A673 (cell line): Measurements from ENCODE around the gene NEDD4L. TPM values are rescaled to one million over a fixed set of nuclear protein-coding genes. Genes with fewer than 3 reads are reported as not detected.

Source experiments
- BruUV-seq: library from RNA; stranded (reverse); fragments of 400-500 nt; replicated peaks from 2 replicates; lab custom pipeline; 2021; lab: Mats Ljungman, UMichigan
- CTCF ChIA-PET: fragments of 300-600 bp; sonication (Branson Sonifier 250); formaldehyde crosslinking; loops from one replicate; lab custom pipeline; 2022; ENCODE audit warnings: antibody characterized with exemption; lab: Charles Lee
- POLR2A ChIA-PET: fragments of 300-600 bp; sonication (Branson Sonifier 250); formaldehyde crosslinking; loops from one replicate; lab custom pipeline; 2022; ENCODE audit warnings: antibody characterized with exemption; ENCODE audit not compliant: low non-redundant PET; lab: Charles Lee
- DNase-seq: peaks from one replicate; pipeline ENCODE4 v3.0.0-alpha.2; 2015; ENCODE audit warnings: low spot score
- H3K27ac ChIP-seq: fragments of 200-600 bp; sonication (generic); 2 replicates; pipeline ENCODE4 v1.5.1; 2016; ENCODE audit warnings: mixed run types, low read depth, mild to moderate bottlenecking, mixed read lengths, antibody characterized with exemption, low read length; ENCODE audit not compliant: poor library complexity, severe bottlenecking
- H3K27me3 ChIP-seq: fragments of 200-600 bp; sonication (generic); replicated peaks from 2 replicates; pipeline ENCODE4 v1.6.1; 2017; ENCODE audit warnings: mixed run types, low read depth, mild to moderate bottlenecking, mixed read lengths, antibody characterized with exemption, low read length; ENCODE audit not compliant: insufficient read depth, poor library complexity
- H3K36me3 ChIP-seq: fragments of 200-600 bp; sonication (generic); 2 replicates; pipeline ENCODE4 v1.6.1; 2016; ENCODE audit warnings: mixed run types, mild to moderate bottlenecking, mixed read lengths, antibody characterized with exemption, low read length; ENCODE audit not compliant: insufficient read depth, poor library complexity, severe bottlenecking
- H3K4me1 ChIP-seq: fragments of 200-600 bp; sonication (generic); 2 replicates; pipeline ENCODE4 v1.6.1; 2017; ENCODE audit warnings: mixed run types, mild to moderate bottlenecking, mixed read lengths, antibody characterized with exemption, low read length; ENCODE audit not compliant: insufficient read depth, poor library complexity, severe bottlenecking
- H3K4me3 ChIP-seq: fragments of 200-600 bp; sonication (generic); 2 replicates; pipeline ENCODE4 v1.5.1; 2016; ENCODE audit warnings: low read depth, mixed run types, mild to moderate bottlenecking, mixed read lengths, low read length; ENCODE audit not compliant: poor library complexity, severe bottlenecking
- H3K9me3 ChIP-seq: fragments of 200-600 bp; sonication (generic); 2 replicates; pipeline ENCODE4 v1.6.1; 2016; ENCODE audit warnings: mixed run types, low read depth, mild to moderate bottlenecking, mixed read lengths, antibody characterized with exemption, low read length; ENCODE audit not compliant: poor library complexity, severe bottlenecking
- EZH2 ChIP-seq: fragments of 200-600 bp; sonication (generic); IDR thresholded peaks from 2 replicates; pipeline ENCODE4 v1.6.1; 2017; ENCODE audit warnings: borderline replicate concordance, low read depth, mild to moderate bottlenecking, mixed read lengths, antibody characterized with exemption, low read length; ENCODE audit not compliant: poor library complexity, severe bottlenecking
- intact Hi-C: fragments of 100-400 bp; cut with micrococcal nuclease; formaldehyde crosslinking; loops from one replicate; pipeline ENCODE4 v1.10.0; 2022; ENCODE audit not compliant: unreplicated experiment
- total RNA-seq: library from RNA; stranded (reverse); gene quantifications from 2 replicates; pipeline ENCODE4 v1.2.3, GENCODE V29; 2021
- TF ChIP-seq, protein P1 (sequence below): fragments of 300-800, 200-600 bp; sonication (generic); conservative IDR thresholded peaks from 2 replicates; pipeline ENCODE4 v1.5.1; 2017; ENCODE audit warnings: low read depth, mild to moderate bottlenecking, antibody characterized with exemption, low read length, moderate library complexity, mixed read lengths

Gene NEDD4L
- total RNA-seq, 1 experiment from 2014 or later: 15.3 TPM

DNA sequence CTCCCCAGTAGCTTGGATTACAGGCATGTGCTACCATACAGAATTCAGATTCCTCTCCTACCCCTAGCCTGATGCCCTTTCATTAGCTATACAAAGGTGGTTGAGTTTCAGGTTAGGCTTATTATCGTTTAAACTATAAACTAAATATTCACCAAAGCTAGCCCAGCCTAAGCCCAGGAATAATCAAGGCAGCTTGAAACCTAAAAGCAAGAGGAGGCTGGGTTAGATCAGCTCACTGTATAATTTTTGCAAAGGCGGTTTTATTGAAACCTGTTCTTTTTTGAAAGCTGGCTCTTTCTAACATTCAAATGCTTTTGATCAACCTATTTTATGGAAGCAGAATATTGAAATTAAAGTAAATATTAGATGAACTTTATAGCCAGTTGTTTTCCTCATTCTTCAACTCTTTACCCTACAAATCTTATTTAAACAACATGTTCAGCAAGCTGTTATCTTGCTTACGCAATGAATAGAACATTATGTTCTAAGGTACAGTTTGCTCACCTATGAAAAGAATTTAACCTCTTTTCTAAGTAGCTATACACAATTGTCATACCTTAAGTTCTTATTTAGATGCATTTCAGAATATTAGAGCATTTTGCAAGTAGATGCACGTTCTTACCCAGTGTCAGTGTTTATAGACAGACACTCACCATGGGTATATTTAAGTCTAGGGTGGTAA is 241.6 kb downstream of the NEDD4L start:
- H3K9me3 ChIP-seq: no peaks in the 10 kb centered on the region
- H3K27me3 ChIP-seq: no peaks in the 10 kb centered on the region
- DNase-seq: no peak
- no peak overlapping the region for H3K27ac ChIP-seq
- peaks cover 17% of the 10 kb centered on the region for H3K4me1 ChIP-seq
- POLR2A ChIA-PET: no interaction called here
- TF ChIP-seq, protein P1, sequence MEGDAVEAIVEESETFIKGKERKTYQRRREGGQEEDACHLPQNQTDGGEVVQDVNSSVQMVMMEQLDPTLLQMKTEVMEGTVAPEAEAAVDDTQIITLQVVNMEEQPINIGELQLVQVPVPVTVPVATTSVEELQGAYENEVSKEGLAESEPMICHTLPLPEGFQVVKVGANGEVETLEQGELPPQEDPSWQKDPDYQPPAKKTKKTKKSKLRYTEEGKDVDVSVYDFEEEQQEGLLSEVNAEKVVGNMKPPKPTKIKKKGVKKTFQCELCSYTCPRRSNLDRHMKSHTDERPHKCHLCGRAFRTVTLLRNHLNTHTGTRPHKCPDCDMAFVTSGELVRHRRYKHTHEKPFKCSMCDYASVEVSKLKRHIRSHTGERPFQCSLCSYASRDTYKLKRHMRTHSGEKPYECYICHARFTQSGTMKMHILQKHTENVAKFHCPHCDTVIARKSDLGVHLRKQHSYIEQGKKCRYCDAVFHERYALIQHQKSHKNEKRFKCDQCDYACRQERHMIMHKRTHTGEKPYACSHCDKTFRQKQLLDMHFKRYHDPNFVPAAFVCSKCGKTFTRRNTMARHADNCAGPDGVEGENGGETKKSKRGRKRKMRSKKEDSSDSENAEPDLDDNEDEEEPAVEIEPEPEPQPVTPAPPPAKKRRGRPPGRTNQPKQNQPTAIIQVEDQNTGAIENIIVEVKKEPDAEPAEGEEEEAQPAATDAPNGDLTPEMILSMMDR: no peak
- TF ChIP-seq EZH2: no peak
- H3K36me3 ChIP-seq: no peaks in the 10 kb centered on the region
- intact Hi-C loops: no loop called here
- no peak overlapping the region for H3K4me3 ChIP-seq
- CTCF ChIA-PET: no interaction called here
- no TSS peak for BruUV-seq

DNA sequence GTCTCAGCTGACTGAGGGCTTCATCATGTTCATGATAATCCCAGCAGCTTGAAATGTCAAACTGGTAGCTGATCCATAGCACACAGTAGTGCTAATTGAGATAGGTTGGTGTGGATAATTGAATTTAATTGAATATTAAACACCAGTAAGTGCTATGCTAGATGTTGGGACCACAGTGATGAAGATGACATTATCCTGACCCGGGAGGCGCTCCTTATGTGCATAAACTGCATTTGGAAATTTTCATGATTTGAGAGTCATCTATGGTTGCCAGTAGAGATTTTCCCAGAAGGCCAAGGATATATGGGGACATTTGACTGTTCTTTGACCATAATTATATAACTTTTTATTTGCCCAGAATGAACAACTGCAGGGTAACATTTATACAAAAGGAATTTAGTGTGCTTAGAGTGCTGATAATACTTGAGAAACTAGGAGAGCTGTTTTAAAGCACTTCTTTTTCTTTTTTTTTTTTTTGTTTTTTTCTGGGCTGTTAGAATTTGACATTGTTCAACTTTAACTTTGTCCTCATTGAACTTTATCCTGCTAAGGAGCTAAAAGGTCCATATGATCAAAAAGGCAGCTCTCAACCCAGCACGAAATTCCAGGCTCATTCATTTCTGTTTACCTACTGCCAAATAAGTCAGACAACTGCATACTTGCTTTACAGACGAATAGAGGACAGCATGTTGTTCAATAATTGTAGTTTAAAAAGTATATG is 242.8 kb downstream of the NEDD4L start:
- ChIA-PET CTCF (no interaction called here), POLR2A (no interaction called here)
- TF ChIP-seq EZH2: no peak
- TF ChIP-seq, protein P1: no peak
- H3K27ac ChIP-seq: no peak overlapping the region
- DNase-seq: no peak
- no TSS peak for BruUV-seq
- no peaks in the 10 kb centered on the region for H3K36me3 ChIP-seq
- intact Hi-C loops: no loop called here
- H3K4me1 ChIP-seq: peaks cover 17% of the 10 kb centered on the region
- H3K9me3 ChIP-seq: no peaks in the 10 kb centered on the region
- H3K4me3 ChIP-seq: no peak overlapping the region
- H3K27me3 ChIP-seq: no peaks in the 10 kb centered on the region

DNA sequence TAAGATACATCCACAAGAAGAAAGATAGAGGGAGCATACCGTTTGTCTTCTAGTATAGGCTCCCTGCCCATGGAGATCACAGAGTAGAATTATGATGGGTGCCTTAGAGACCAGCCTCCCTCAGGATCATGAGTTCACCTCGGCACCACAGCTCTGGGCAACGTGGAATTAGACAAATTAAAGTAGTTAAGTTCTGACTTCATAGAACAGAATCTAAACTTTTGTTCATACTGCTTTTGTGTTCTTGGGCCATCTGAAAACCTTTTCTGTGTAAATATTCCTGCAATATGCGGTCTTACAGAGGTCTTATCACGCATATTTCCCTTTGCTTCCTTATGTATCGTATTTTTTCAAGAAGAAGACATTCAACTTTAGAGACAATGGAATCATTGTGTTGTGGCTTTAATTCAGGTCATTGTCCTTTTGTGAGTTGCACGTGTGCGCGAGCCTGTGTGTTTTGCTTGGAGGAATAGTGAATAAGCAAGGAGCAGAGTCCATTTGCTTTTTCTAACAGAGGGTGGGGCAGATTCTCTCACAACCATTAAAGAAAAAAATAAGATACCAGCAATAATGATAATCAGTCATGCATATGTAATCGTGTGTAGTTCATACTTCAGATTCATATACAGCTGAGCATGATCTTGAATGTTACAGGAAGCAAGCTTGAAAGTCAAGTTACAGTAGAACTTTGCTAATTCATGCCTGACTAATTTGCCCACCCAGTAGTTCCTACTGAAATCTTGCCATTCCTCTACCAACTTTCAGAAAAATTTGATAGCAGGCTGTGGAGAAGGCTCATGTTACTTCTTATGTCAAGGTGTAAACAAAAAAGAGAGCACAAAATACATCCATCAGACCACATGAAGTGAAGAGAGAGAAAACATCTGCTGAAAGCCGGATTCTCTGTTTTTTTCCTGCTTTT is 243.6 kb downstream of the NEDD4L start:
- no peak overlapping the region for H3K27ac ChIP-seq
- BruUV-seq: no TSS peak
- intact Hi-C loops: no loop called here
- H3K9me3 ChIP-seq: no peaks in the 10 kb centered on the region
- no peak for TF ChIP-seq EZH2
- TF ChIP-seq, protein P1: no peak
- no peaks in the 10 kb centered on the region for H3K36me3 ChIP-seq
- no peak for DNase-seq
- POLR2A ChIA-PET: no interaction called here
- CTCF ChIA-PET: no interaction called here
- no peaks in the 10 kb centered on the region for H3K27me3 ChIP-seq
- H3K4me1 ChIP-seq: peaks cover 17% of the 10 kb centered on the region
- H3K4me3 ChIP-seq: no peak overlapping the region
